HG02759 (cell line): ENCODE data around the gene SLC66A1.

Experiments
- ATAC-seq: cut with Tn5 transposase; IDR thresholded peaks from one replicate; pipeline ENCODE4 v1.9.1; 2021; ENCODE audit warnings: mild to moderate bottlenecking, moderate library complexity; ENCODE audit not compliant: unreplicated experiment

Gene SLC66A1

DNA sequence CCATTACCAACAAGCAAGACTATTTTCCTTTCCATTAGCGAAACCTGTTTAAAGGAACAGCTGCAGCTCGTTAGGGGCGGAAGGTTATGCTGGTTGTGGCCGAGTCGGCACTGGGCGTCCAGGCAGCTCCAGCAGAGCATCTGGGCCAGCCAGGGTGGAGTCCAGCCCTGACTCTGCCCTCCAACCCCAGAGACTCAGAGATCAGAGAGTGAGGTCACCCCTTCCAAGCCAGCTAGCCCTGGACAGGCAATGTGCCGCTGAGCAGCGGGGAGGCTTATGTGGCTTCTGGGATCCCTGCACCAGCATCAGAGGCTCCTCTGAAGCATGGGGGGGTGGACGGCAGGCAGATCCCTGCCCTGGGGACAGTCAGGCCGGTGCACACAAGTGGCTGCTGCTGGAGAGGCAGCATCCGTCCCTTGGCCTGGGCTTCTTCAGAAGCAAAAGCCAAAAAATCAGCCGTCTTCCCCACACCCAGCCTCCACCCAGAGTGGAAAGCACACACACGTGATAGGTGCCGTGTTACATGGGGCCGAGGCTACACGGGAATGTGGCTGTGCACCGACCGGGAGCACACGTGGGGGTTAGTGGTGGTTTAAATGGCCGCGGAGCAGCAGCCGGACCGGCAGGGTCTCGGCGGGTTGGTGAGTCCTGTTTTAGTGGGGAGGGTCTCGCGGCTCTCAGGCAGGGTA, 30.1 kb downstream of the SLC66A1 start:
- no peak for ATAC-seq

DNA sequence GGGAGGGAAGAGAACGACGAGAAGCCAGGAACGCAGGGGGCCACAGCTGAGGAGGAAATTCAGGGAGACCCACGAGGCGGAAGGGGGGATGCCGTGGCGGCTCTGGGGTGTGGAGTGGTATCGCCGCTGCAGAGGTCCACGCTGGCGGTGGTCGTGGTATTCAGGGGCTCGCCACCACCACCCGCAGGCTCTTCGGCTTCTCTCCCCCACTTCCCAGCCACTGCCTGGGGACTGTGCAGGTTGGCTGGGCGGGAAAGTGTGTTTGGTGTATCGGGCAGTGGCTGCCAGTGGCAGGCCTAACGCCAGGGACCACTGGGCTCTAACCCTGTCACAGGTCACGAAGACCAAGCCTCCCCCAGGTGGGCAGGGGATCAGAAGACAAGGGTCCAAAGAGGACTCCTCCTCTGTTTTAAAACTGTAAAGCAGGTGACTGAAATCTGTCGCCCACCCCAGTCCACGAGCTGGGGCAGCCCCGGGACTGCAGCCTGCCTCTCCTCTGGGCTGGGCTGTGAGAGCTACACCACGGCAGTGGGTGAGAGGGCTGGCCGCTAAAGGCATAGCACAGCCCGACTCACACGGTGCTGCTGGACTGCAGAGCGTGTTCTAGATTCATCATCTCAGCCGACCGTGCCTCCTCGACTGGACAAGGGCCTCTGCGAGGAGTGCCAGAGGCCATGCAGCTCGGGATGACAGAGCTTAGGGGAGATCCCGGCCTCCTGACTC, 30.9 kb downstream of the SLC66A1 start:
- ATAC-seq, result no peak

DNA sequence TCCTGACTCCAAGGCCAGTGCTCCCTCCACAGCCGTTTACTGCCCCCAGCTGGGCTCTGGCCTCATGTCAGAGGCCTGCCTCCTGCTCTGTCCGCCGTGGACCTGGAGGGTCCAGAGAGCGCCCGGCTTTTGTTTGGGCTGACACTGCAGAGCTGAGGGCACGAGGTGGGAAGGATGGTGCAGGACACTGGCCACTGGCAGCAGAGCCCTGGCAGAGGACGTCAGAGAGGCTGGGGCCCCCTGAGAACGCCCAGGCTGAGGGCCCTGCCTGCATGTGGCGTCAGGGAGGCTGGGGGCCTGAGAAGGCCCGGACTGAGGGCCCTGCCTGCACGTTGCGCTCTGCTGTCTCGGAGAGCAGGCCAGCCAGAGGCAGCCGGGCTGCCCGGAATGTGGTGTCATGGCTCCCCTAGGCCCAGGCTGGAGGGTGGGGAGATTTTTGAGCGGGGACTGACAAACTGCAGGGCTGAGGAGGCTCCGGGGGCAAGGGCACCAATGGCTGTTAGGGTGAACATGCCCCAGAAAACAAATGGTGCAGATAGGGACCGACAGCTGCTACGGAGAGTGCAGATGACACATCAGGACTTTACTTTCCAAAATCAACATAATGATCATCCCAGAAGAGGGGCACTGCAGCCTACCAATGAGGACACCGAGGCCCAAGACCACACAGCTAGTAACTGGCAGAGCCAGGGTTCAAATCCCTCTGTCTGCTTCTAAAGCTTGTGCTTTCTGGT, 31.7 kb downstream of the SLC66A1 start:
- ATAC-seq, result no peak

DNA sequence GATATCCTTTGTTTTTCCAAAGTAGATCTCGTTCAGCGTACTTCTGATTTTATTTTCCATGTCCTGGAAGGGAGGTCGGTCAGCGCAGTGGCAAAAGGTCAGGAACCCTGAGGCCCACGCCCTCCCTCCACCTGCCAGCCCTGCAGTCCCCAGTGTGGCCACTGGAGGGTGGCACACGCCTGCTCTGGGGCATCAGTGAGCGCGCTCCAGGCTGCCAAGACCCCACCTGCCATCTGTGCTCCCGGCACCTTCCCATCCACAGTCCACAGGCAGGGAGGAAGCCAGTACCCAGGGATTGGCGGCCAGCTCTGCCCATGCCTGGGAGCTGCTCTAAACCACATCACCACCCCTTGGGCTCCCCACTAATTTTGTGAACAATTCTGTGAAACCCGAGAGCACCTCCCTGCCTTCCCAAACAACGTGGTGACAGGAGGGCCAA, 32.3 kb downstream of the SLC66A1 start:
- no peak for ATAC-seq

DNA sequence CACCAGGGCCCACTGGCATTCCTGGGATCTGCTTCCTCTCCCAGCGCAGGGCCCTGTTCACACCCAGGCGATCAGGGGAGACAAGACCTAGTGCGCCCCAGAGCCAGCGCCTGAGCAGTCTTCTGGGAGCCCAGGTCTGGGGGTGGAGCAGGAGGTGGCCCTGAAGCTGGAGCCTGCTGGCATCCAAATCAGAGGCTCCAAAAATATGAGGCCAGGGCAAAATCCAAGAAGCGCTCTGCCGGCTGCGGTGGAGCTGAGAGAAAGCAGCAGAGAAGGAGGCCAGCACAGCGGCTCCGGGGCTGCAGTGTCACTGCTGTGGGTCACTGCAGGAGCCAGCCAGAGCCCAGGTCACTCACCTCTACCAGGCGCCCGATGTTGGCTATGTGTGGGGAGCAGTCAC, 32.7 kb downstream of the SLC66A1 start:
- no peak for ATAC-seq

DNA sequence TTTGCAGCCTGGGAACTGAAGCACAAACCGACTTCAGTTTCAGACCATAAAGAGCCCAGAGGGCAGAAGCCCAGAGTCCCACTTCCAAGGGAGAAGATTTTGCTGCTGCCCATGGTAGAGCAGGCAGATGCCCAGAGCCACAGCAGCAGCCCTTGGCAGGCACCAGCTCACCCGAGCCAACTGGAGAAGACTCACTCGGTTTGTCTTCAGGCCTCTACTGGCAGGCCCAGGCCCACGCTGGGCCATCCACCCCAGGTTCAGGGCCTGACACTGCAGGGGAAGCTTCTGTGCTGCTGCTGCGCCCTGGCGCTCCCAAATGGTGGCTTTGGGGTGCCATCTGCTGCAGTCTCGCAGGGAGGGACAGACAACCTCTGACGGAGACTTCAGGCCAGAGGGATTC, 33.3 kb downstream of the SLC66A1 start:
- ATAC-seq, result no peak

DNA sequence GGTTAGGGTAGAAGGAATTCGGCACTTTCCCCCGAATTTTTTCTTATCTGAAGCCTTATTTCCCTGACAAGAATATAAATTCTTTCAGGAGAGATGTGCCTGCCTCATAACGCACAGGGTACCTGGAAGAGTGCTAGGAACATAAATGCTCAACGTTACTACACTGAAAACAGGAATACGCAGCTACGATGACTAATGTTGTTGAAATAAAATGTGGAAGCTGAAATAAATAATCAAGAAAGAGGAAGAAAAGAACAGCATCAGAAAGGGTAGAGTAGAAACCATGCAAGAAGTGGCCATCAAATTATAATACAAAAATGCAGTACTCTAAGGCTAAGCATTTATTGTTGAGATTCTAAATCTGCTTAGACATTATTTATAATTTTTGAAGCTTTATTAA, 33.9 kb downstream of the SLC66A1 start:
- ATAC-seq, result no peak

DNA sequence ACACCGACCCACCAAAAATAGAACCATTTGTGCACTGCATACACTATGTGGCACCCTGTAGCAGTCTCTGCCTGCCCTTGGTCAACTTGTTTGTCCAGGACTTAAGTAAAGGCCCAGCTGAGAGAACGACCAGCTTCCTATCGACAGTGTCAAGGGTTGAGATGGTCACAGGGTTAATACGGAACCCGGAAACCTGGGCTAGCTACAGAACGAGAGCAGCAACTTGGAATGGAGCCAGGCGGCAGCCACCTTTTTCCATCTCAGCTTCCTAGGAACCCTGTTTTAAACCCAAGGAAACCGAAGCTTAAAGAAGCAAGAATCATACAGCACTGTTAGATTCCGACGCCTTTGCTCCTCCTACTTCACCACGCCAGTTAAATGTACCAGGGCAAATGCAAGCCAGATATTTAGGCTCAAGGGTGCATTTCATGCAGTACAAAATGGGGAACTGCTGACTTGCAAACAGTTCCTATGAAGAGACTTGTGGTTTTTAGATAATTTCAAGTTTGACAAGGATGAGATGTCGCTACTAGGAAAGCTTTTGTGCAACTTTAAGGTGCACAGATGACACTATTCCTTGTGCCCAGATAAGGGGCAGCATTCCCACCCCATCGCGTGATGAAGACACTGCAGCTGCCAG, 35.5 kb downstream of the SLC66A1 start:
- ATAC-seq, result no peak

DNA sequence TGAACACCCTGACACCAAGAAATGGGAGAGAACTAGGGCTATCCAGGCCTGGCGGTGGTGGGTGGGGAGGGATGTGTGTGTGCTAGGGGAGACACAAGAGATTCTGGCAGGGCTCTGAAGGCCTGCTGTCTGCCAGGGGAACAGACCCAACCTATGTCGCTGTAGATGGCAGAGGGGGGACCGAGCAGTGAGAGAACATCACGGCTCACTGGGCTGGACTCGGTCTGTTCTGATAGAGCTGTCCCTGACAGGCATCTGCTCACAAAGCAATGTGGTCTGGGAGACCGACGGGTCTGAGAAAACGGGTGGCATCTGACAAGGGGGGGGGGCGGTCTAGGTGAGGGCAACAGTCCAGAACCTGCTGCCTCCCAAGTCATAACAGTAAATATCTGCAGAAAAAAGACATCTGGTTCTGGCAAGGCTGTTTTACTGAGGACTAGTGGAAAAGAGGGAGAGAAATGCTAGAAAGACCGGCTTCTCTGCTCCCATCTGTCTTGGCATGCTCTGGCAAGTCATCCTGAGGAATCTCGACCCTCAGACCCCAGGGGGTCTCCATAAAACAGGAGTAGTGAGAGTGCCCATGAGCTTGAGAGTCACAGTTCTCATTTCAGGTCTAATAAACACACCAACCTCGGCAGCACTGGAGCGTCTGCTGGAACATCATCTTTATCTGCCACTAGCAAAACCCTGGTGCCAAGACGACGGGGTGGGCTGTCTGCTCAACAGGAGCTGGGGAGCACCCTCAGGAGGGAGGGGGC, 36.5 kb downstream of the SLC66A1 start:
- ATAC-seq, result no peak

DNA sequence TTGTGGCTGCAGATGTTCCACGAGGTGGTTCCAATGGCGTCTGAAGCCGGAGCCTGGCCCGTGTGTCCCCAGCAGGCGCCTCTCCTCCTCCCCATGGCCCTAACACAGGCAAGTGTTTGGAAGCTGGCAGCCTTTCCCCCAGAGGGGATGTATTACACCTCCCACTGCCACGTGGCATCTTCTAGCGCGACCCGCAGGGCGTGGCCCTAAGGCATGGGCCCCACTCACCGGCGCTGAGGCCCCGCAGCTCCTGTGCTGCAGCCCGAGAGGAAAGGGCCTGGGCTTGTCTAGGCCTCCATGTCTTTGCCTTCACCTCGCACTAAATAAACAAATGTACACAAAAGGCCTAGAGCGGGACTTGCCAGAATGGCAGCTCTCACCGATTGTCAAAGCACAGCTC, 37.9 kb downstream of the SLC66A1 start:
- ATAC-seq, result no peak

DNA sequence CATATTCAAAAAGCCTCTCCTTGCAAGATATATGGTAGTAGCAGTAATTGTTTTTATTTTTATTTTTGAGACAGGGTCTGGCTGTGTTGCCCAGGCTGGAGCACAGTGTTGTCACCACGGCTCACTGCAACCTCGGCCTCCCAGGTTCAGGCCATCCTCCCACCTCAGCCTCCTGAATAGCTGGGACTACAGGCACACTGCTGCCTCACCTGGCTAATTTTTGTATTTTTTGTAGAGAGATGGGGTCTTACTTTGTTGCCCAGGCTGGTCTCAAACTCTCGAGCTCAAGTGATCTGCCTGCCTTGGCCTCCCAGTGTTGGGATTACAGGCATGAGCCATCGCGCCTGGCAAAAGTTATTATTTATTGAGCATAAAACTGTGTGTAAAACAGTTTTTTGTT, 38.4 kb downstream of the SLC66A1 start:
- no peak for ATAC-seq

DNA sequence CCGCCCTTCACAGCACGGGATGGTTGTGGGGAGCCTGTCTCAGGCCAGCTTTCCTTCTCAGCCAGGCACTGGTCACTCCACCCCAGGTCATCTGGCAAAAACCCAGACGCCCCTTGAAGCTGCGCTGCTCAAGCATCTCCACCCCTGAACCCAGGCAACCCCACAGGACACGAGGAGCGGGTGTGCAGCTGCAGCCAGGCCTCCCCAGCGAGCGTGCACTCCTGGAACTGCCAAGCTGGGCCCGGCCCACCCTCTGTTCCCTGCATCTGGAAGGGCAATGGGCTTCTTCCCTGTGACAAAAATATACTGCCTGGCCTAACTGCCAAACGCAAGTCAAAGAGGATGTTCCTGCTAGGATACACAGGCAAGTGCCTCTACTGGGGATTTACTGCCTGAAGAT, 39.7 kb downstream of the SLC66A1 start:
- no peak for ATAC-seq

DNA sequence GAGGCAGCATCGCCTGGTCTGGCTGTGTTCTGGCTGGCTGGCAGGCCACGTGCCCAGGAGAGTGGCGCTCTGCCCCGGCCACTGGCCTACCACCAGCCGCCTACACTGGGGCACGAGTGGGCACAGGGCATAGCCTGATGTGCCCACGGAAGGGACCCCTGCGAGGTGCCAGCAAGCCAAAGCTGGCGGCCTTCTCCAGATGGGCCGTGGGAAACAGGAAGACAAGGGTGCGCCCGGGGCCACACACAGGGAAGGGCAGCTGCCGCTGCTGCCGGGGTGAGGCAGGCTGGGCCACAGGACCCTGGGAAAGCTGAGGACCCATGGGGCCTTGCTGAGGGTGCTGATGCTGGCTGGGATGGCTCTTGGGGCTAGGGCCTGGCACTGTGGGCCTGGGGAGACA, 40.7 kb downstream of the SLC66A1 start:
- no peak for ATAC-seq

DNA sequence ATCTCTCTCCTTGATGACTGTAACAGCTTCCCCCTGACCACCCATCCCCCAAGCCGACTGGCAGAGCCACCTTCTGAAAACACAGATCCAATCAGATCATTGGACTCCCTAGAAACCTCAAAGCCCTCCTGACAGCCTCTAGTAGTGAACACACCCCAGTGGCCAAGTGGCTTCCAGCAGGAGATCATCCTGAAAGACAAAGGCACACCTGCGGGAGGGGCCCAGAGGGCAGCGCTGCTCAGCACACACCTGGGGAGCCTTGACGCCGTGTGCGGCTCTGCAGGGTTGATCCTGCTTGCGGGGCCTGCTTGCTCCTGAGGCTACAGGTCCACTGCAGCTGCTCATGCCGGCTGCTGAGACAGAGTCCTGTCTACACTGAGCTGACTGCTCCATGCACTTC, 41.5 kb downstream of the SLC66A1 start:
- ATAC-seq, result no peak

DNA sequence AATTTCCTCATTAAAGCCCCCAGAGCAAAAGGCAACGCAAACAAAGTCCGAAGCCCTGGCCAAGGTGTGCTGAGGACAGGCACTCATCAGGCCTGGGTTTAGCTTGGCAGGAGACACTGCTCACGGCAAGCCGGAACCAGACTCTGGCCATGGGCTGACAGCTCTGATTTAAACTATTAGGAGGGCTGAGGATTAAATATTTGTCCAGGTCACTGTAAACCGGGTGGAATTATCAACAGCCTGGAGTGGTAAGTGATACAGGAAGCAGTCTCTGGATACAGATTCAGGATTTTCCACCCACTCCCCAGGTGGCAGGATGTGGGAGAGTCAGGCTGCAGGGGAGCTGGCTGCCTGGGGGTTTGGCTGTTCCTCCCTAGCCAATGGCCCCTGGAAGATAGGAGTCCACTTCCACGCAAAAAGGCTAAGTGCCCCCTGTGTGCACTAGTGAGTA, 42.4 kb downstream of the SLC66A1 start:
- no peak for ATAC-seq

DNA sequence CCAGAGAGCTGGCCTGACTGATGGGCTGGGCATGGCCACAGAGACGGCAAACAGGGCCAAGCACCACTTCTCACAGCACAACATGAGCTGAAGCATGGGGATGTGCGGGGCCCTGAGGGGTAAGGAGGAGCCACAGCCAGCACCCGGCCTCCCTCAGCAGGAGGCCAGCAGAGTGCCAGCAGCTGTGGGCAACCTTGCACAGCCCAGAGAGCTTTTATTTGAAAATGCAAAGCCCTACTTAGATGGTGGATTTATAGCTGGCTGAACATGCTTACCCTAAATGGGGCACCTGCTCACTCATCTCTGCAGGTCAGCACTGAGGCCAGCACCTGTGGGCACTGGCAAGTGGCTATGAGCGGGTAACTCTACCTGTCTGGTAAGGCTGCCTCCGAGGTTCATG, 44.1 kb downstream of the SLC66A1 start:
- no peak for ATAC-seq

DNA sequence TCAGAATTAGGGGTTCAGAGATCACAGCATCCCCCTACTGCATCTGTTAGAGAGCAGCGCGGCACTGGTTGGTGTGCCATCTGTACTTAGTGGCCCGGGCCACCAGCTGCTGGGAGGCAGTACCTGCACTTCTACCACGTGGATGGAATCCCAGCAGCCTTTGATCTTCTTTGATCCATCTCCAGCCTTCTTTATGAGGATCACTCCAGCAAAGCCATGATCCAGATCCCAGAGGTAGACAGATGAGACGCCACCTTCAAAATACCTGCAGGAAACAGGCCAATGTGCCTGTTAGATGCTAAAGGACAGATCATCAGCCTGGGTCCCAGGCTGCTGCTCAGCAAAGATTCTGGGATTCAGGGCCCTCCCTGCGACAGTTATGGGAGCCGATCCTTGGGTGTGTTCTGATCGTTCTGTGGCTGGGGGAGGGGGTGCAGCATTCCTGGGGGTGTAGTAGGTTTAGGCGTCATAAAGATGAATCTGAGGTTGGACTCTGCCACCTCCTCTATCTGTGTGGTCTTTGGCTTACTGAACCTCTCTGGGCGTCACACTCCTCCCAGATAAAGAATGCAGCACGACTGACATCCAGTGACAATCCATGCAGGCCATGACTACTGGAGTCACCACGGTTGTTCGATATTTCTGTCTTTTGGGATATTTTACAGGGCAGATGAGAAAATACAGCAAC, 45.3 kb downstream of the SLC66A1 start:
- no peak for ATAC-seq

DNA sequence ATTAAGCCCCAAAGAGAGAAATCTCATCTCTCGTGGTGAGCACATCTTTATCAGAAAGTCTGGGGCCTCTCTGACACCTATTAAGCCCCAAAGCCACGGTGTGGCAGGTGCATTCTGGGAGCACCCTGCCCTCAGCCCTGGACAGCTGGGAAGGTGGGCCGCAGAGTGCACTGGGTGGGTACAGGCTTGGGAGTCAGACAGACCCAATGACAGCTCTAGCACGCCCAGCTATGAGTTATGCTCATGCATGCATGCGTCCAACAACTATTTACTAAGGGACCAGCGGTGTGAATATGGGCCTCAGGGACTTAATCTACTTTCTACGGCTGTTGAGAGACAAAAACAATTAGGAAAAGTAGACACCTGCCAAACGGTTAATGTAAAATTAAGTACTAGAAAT, 46.6 kb downstream of the SLC66A1 start:
- no peak for ATAC-seq

DNA sequence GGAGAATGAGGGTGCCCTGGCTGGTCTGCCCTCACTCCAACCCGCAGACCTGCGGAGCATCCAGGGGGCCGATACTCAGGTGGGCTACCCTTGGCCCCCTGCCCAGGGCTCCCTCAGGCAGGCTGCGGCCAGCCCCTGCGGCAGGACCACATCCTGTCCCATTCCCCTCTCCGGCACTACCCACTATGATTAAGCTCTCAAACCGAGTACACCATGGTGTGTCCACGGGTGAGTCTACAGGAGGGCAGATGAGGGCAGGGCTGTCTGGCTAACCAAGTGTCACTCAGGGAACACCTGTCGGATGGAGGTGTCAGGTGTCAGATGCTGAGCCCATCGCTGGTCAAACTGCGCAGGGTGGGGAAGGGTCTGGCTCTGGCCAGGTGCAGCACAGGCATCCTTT, 47.2 kb downstream of the SLC66A1 start:
- no peak for ATAC-seq

DNA sequence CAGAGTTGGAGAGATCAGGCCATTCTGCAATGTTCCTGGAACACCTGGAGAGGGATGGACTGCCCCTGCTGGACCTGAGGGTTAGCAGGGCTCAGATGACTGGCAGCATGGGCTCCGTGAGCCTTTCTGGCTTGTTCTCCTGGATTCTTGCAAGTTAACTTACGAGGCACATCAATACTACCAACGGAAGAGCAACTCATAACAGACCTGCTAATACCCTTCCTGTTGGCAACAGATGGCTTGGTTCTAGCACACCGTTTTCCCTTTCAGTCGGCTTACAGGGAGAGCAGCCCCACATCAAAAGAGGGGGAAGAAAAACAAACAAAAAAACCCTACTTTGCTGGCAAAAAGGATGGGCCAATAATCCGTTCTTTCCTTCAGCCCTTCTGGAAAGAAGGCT, 47.9 kb downstream of the SLC66A1 start:
- ATAC-seq, result no peak
